Vagina (tissue), 2 donors: ENCODE measurements around the gene CBFA2T2. TPM values are rescaled to one million over a fixed set of nuclear protein-coding genes. Genes with fewer than 3 reads are reported as not detected.

Source experiments
- DNase-seq, 2 donors: peaks; one replicate each; pipeline ENCODE4 v3.0.0-alpha.2; 2017; ENCODE audit errors: extremely low spot score in 2 of 2
- H3K27ac ChIP-seq: fragments of 200-600 bp; sonication (generic); one replicate; pipeline ENCODE4 v1.5.1; 2019
- H3K27me3 ChIP-seq: fragments of 200-600 bp; sonication (generic); one replicate; pipeline ENCODE4 v1.5.1; 2019
- H3K36me3 ChIP-seq, 2 donors: fragments of 200-600 bp; sonication (generic); one replicate each; pipeline ENCODE4 v1.5.1; 2017 to 2019
- H3K4me1 ChIP-seq: fragments of 200-600 bp; sonication (generic); one replicate; pipeline ENCODE4 v1.5.1; 2019
- H3K4me3 ChIP-seq, 2 donors: fragments of 200-600 bp; sonication (generic); 1 replicate in 1 of 2; 2 replicates in 1 of 2; pipeline ENCODE4 v1.5.1; 2016 to 2019
- H3K9me3 ChIP-seq: fragments of 200-600 bp; sonication (generic); one replicate; pipeline ENCODE4 v1.5.1; 2019
- CTCF ChIP-seq, 3 experiments: fragments of 450-650 bp in 2 of 3; fragments of 200-600 bp in 1 of 3; sonication (generic) in 1 of 3; IDR thresholded peaks; one replicate each; pipeline ENCODE4 v1.5.1; 2017 to 2019; ENCODE audit warnings: antibody characterized with exemption in 3 of 3, mild to moderate bottlenecking in 2 of 3, moderate library complexity in 2 of 3
- POLR2A ChIP-seq, 2 donors: fragments of 450-650 bp; IDR thresholded peaks; one replicate each; pipeline ENCODE4 v1.6.1; 2017; ENCODE audit warnings: antibody characterized with exemption in 2 of 2, mild to moderate bottlenecking in 2 of 2, moderate library complexity in 2 of 2
- POLR2AphosphoS5 ChIP-seq, 2 donors: sonication (generic); formaldehyde crosslinking; IDR thresholded peaks; one replicate each; pipeline ENCODE4 v1.9.0; 2017; ENCODE audit warnings: antibody characterized with exemption in 2 of 2, mild to moderate bottlenecking in 2 of 2, low read depth in 1 of 2; ENCODE audit not compliant: insufficient read depth in 1 of 2
- intact Hi-C: fragments of 100-400 bp; cut with DNase I; formaldehyde crosslinking; loops from one replicate; pipeline ENCODE4 v1.15.1; 2023
- total RNA-seq: library from RNA; depleted of rRNA; stranded (reverse); fragments of >200 nt; gene quantifications from one replicate; pipeline ENCODE4 v1.2.3, GENCODE V29; 2016

CBFA2T2 gene
- total RNA-seq, 1 donor from 2014 or later: 34.9 TPM

GRCh38 chr20:33670715-33671499 is 181.0 kb downstream of the CBFA2T2 start:
- Histone ChIP-seq H3K9me3 (no peaks in the 10 kb centered on the region), H3K4me1 (peaks cover 49% of the 10 kb centered on the region), H3K4me3 (no peak overlapping the region), H3K27me3 (no peaks in the 10 kb centered on the region), H3K36me3 (no peaks in the 10 kb centered on the region), H3K27ac (peak overlapping the region; percentile 41)
- no peak for TF ChIP-seq POLR2AphosphoS5 (IDR thresholded peaks at IDR 0.05; ENCODE audit: insufficient read depth in 1 of 2, low read depth in 1 of 2)
- TF ChIP-seq CTCF (IDR thresholded peaks at IDR 0.05): no peak
- no peak for TF ChIP-seq POLR2A (IDR thresholded peaks at IDR 0.05)
- DNase-seq: no peak
- intact Hi-C loops: loop anchor here (10.0 kb wide), 1 partner anchor 64 kb away; the partner anchor contains the start of gene ZNF341

- intact Hi-C loops: loop anchor here (10.0 kb wide), 1 partner anchor 63 kb away; the partner anchor contains the start of gene ZNF341
- Histone ChIP-seq H3K36me3 (no peaks in the 10 kb centered on the region), H3K27ac (no peak overlapping the region), H3K4me1 (peaks cover 51% of the 10 kb centered on the region), H3K9me3 (no peaks in the 10 kb centered on the region), H3K4me3 (no peak overlapping the region), H3K27me3 (no peaks in the 10 kb centered on the region)
- TF ChIP-seq POLR2AphosphoS5 (IDR thresholded peaks at IDR 0.05; ENCODE audit: insufficient read depth in 1 of 2, low read depth in 1 of 2): no peak
- no peak for TF ChIP-seq CTCF (IDR thresholded peaks at IDR 0.05)
- TF ChIP-seq POLR2A (IDR thresholded peaks at IDR 0.05): no peak
- DNase-seq: no peak
Measured at GRCh38 chr20:33671573-33672288, 181.8 kb downstream of the CBFA2T2 start.

- H3K27ac ChIP-seq: peak overlapping the region; percentile 95
- no peaks in the 10 kb centered on the region for H3K9me3 ChIP-seq
- intact Hi-C loops: loop anchor here (10.0 kb wide), 1 partner anchor 62 kb away; the partner anchor contains the start of gene ZNF341
- peaks cover 54% of the 10 kb centered on the region for H3K4me1 ChIP-seq
- no peak for DNase-seq
- H3K27me3 ChIP-seq: no peaks in the 10 kb centered on the region
- TF ChIP-seq CTCF (IDR thresholded peaks at IDR 0.05) (no peak), POLR2AphosphoS5 (IDR thresholded peaks at IDR 0.05; ENCODE audit: insufficient read depth in 1 of 2, low read depth in 1 of 2) (no peak), POLR2A (IDR thresholded peaks at IDR 0.05) (no peak)
- no peaks in the 10 kb centered on the region for H3K36me3 ChIP-seq
- H3K4me3 ChIP-seq: peak overlapping the region; percentile 63 to 75
Measured at GRCh38 chr20:33672426-33673113, 182.7 kb downstream of the CBFA2T2 start.

GRCh38 chr20:33673114-33673409 is 183.2 kb downstream of the CBFA2T2 start:
- Histone ChIP-seq H3K27me3 (no peaks in the 10 kb centered on the region), H3K9me3 (no peaks in the 10 kb centered on the region), H3K27ac (peak overlapping the region; percentile 95), H3K4me1 (peaks cover 53% of the 10 kb centered on the region), H3K36me3 (no peaks in the 10 kb centered on the region), H3K4me3 (peak overlapping the region; percentile 63 to 75)
- intact Hi-C loops: loop anchor here (10.0 kb wide), 1 partner anchor 62 kb away; the partner anchor contains the start of gene ZNF341
- TF ChIP-seq CTCF (IDR thresholded peaks at IDR 0.05) (no peak), POLR2A (IDR thresholded peaks at IDR 0.05) (no peak), POLR2AphosphoS5 (IDR thresholded peaks at IDR 0.05; ENCODE audit: insufficient read depth in 1 of 2, low read depth in 1 of 2) (no peak)
- DNase-seq: no peak
